Measurements from ENCODE around the gene KHSRP. TPM values are rescaled to one million over a fixed set of nuclear protein-coding genes. Genes with fewer than 3 reads are reported as not detected.
"Not testable (repeated sequence)": the region's sequence is repeated elsewhere in the genome, so short reads cannot be mapped to it uniquely, and the experiment has no call there.

Gene KHSRP
- total RNA-seq, 2 experiments from 2014 or later, result 363 to 380 TPM

DNA sequence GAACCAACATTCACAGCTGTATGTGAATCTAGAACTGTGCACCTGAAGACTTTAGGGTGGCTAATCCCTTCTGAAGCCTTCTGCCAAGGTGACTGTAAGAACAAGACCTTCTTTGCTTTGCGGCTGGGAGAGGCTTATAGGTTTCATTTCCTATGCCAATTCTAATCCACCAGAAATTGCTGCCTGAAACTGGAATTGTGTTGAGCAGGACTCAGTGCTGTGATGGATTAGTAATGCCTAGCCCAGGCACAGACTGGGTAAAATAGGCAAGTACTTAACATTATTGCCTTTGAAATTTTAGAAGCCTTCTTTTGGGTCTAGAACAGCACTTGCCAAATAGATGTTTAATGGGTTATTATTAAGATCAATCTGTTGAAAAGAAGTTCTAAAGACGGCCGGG lies 23.4 kb upstream of the KHSRP start:
- no peaks in the 10 kb centered on the region for H3K27me3 Mint-ChIP-seq
- no peak overlapping the region for H3K4me3 Mint-ChIP-seq
- intact Hi-C loops (cut with DNase I, micrococcal nuclease), result no loop called here
- ATAC-seq, result no peak
- H3K36me3 Mint-ChIP-seq (ENCODE audit: low read depth), result peaks cover 17% of the 10 kb centered on the region
- ChIA-PET CTCF (interaction anchor here (0.6 kb wide), 1 partner anchor 155 kb away, joined by 3 read pairs; no protein-coding TSS in a partner anchor), POLR2A (no interaction called here)
- H3K9me3 Mint-ChIP-seq (ENCODE audit: low read depth), result peaks cover 1% of the 10 kb centered on the region
- no peak overlapping the region for H3K27ac Mint-ChIP-seq
- DNase-seq, result no peak
- H3K4me1 Mint-ChIP-seq, result no peaks in the 10 kb centered on the region

GRCh38 chr19:6446452-6446851 lies 21.8 kb upstream of the KHSRP start:
- DNase-seq (no peak), ATAC-seq (no peak)
- Mint-ChIP-seq H3K36me3 (ENCODE audit: low read depth) (peaks cover 12% of the 10 kb centered on the region), H3K4me3 (no peak overlapping the region), H3K27me3 (no peaks in the 10 kb centered on the region), H3K9me3 (ENCODE audit: low read depth) (peaks cover 1% of the 10 kb centered on the region), H3K4me1 (no peaks in the 10 kb centered on the region), H3K27ac (no peak overlapping the region)
- POLR2A ChIA-PET, result no interaction called here
- intact Hi-C loops (cut with DNase I, micrococcal nuclease), result no loop called here
- CTCF ChIA-PET, result no interaction called here

DNA sequence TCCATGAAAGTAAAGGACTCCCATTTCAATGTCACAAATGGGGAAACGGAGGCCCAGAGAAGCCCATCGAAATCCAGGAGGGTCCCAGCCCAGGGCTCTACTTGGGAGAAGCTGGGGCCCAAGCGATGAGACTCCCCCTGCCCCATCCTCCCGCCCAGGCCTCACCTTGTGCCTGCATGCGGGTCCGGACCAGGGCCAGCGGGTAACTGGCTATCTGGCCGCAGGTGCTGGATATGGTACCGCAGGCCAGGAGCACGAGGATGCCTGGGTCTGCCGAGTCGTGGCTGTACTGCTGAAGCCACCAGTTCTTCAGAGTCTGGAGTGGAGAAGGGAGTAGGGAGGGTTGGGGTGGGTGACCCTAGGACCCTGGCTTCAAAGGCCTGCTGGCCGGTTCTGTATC lies 19.4 kb upstream of the KHSRP start:
- no peak overlapping the region for H3K4me3 Mint-ChIP-seq
- no peaks in the 10 kb centered on the region for H3K27me3 Mint-ChIP-seq
- H3K36me3 Mint-ChIP-seq (ENCODE audit: low read depth), result peaks cover 6% of the 10 kb centered on the region
- peaks cover 1% of the 10 kb centered on the region for H3K9me3 Mint-ChIP-seq (ENCODE audit: low read depth)
- DNase-seq (no peak), ATAC-seq (no peak)
- ChIA-PET CTCF (no interaction called here), POLR2A (no interaction called here)
- H3K4me1 Mint-ChIP-seq, result no peaks in the 10 kb centered on the region
- no peak overlapping the region for H3K27ac Mint-ChIP-seq
- intact Hi-C loops (cut with DNase I, micrococcal nuclease), result no loop called here

DNA sequence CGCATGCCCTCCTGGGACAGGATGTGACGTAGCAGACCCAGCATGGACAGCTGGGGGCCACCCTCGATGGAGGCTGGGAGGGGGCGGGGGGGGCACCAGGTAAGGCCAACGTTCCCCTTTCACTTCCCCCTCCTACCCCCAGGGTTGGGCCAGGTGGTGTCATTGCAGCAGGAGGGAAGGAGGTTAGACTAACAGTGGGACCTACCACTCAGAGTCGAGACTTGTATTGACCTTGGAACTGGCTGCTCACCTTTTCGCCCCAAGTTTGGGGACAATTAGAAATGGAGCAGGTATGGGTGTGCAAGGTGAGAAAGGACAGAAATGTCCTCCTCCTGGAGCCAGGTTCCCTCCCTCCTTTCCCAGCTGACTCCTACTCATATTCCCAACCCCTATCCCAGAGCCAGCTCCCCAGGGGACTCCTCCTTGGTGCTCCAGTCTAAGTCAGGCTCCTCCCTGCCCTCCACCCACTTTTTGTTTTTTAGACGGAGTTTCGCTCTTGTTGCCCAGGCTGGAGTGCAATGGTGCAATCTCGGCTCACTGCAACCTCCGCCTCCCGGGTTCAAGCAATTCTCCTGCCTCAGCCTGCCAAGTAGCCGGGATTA lies 17.6 kb upstream of the KHSRP start:
- no peak overlapping the region for H3K4me3 Mint-ChIP-seq
- intact Hi-C loops (cut with DNase I, micrococcal nuclease), result no loop called here
- H3K9me3 Mint-ChIP-seq (ENCODE audit: low read depth), result peaks cover 1% of the 10 kb centered on the region
- no peaks in the 10 kb centered on the region for H3K4me1 Mint-ChIP-seq
- CTCF ChIA-PET, result interaction anchor here (0.7 kb wide), 1 partner anchor 22 kb away, joined by 4 read pairs; no protein-coding TSS in a partner anchor
- peaks cover 6% of the 10 kb centered on the region for H3K36me3 Mint-ChIP-seq (ENCODE audit: low read depth)
- DNase-seq (no peak), ATAC-seq (no peak)
- H3K27me3 Mint-ChIP-seq, result no peaks in the 10 kb centered on the region
- POLR2A ChIA-PET, result no interaction called here
- no peak overlapping the region for H3K27ac Mint-ChIP-seq

- Mint-ChIP-seq H3K4me3 (no peak overlapping the region), H3K27me3 (no peaks in the 10 kb centered on the region), H3K36me3 (ENCODE audit: low read depth) (no peaks in the 10 kb centered on the region), H3K27ac (no peak overlapping the region), H3K4me1 (no peaks in the 10 kb centered on the region), H3K9me3 (ENCODE audit: low read depth) (no peaks in the 10 kb centered on the region)
- intact Hi-C loops (cut with DNase I, micrococcal nuclease), result no loop called here
- ChIA-PET POLR2A (no interaction called here), CTCF (no interaction called here)
- no peak for ATAC-seq
- no peak for DNase-seq
Observed at GRCh38 chr19:6440905-6441304, 16.3 kb upstream of the KHSRP start.

DNA sequence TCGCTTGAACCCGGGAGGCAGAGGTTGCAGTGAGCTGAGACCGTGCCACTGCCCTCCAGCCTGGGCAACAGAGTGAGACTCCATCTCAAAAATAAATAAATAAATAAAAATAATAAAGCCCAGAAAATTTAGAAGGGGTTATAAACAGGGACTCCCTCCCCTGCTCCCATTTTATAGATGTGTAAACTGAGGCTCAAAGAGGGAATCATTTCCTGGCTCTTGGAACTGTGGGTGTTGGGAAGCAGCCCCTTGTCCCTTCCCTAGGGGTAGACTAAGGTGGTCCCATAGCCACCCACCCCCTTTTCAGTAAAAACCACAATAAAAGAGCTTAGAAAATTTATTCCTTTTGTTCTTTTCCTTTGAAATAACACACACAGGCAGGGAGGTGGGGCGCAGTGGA lies 15.1 kb upstream of the KHSRP start:
- no peak for DNase-seq
- no peak overlapping the region for H3K27ac Mint-ChIP-seq
- no peak for ATAC-seq
- H3K27me3 Mint-ChIP-seq, result no peaks in the 10 kb centered on the region
- ChIA-PET CTCF (no interaction called here), POLR2A (no interaction called here)
- intact Hi-C loops (cut with DNase I, micrococcal nuclease), result no loop called here
- H3K36me3 Mint-ChIP-seq (ENCODE audit: low read depth), result no peaks in the 10 kb centered on the region
- H3K4me3 Mint-ChIP-seq, result no peak overlapping the region
- no peaks in the 10 kb centered on the region for H3K4me1 Mint-ChIP-seq
- H3K9me3 Mint-ChIP-seq (ENCODE audit: low read depth), result no peaks in the 10 kb centered on the region

GRCh38 chr19:6433663-6434062 lies 9.1 kb upstream of the KHSRP start, which contains the start of gene SLC25A41:
Gene SLC25A41, minus strand, starts transcription at chr19:6433763. Its CDS starts 70 bp downstream, at chr19:6433693.
- Mint-ChIP-seq H3K27me3 (no peaks in the 10 kb centered on the region), H3K9me3 (ENCODE audit: low read depth) (no peaks in the 10 kb centered on the region), H3K4me1 (no peaks in the 10 kb centered on the region), H3K27ac (no peak within 1 kb of the TSS), H3K36me3 (ENCODE audit: low read depth) (no peaks in the 10 kb centered on the region), H3K4me3 (no peak within 1 kb of the TSS)
- ChIA-PET CTCF (no interaction called here), POLR2A (no interaction called here)
- ATAC-seq (no peak), DNase-seq (no peak)
- intact Hi-C loops (cut with DNase I, micrococcal nuclease), result no loop called here

DNA sequence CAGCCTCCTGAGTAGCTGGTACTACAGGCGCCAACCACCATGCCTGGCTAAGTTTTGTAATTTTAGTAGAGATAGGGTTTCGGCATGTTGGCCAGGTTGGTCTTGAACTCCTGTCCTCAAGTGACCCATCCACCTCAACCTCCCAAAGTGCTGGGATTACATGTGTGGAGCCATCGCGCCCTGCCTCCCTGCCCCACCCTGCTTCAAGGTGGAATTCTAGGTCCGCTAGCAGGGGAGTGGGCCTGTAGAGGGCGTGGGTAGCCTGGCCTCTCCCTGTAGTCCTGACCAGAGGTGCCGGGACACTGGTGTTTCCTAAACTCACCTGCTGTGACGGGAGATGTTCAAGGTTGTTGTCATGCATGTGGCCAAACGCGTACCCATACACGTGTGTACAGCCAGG lies 8.6 kb upstream of the KHSRP start:
- intact Hi-C loops (cut with DNase I, micrococcal nuclease), result no loop called here
- Mint-ChIP-seq H3K9me3 (ENCODE audit: low read depth) (no peaks in the 10 kb centered on the region), H3K27me3 (no peaks in the 10 kb centered on the region), H3K4me1 (no peaks in the 10 kb centered on the region), H3K36me3 (ENCODE audit: low read depth) (no peaks in the 10 kb centered on the region), H3K4me3 (no peak overlapping the region), H3K27ac (no peak overlapping the region)
- no peak for ATAC-seq
- POLR2A ChIA-PET, result no interaction called here
- no peak for DNase-seq
- CTCF ChIA-PET, result interaction anchor here (0.6 kb wide), 1 partner anchor 97 kb away, joined by 3 read pairs; no protein-coding TSS in a partner anchor

DNA sequence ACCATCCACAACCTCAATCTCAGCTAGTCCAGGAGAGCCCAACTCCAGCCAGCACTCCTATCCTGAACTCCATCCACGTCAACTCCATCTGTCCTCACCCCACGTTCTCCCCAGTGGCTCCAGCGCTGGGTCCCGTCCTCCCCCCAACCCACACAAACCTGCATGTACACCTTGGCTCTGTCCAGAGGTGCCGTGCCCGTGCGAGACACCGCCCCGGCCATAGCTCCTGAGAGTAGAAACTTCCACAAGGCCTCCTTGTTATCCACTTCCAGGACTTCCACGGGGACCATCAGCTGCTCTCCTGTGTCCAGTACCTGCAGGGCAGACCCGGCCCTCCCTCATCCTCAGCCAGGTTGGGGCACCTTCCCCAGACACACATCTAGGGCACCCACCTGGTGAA lies 7.3 kb upstream of the KHSRP start:
- DNase-seq, result no peak
- no peak overlapping the region for H3K27ac Mint-ChIP-seq
- H3K27me3 Mint-ChIP-seq, result no peaks in the 10 kb centered on the region
- no peaks in the 10 kb centered on the region for H3K4me1 Mint-ChIP-seq
- no peaks in the 10 kb centered on the region for H3K9me3 Mint-ChIP-seq (ENCODE audit: low read depth)
- no peak for ATAC-seq
- H3K4me3 Mint-ChIP-seq, result no peak overlapping the region
- ChIA-PET POLR2A (interaction anchor here (0.6 kb wide), 1 partner anchor 33 kb away, joined by 3 read pairs; no protein-coding TSS in a partner anchor), CTCF (interaction anchor here (0.6 to 1.0 kb wide), 2 partner anchors 74 to 246 kb away, joined by 3 to 4 read pairs; no protein-coding TSS in a partner anchor)
- intact Hi-C loops (cut with DNase I, micrococcal nuclease), result no loop called here
- H3K36me3 Mint-ChIP-seq (ENCODE audit: low read depth), result no peaks in the 10 kb centered on the region

GRCh38 chr19:6429419-6430221 lies 5.0 kb upstream of the KHSRP start:
- peak overlapping the region; percentile 30 for H3K4me3 Mint-ChIP-seq
- POLR2A ChIA-PET, result no interaction called here
- DNase-seq (no peak), ATAC-seq (no peak)
- intact Hi-C loops (cut with DNase I, micrococcal nuclease), result no loop called here
- H3K4me1 Mint-ChIP-seq, result peaks cover 9% of the 10 kb centered on the region
- no peak overlapping the region for H3K27ac Mint-ChIP-seq
- CTCF ChIA-PET, result no interaction called here
- H3K27me3 Mint-ChIP-seq, result no peaks in the 10 kb centered on the region
- H3K36me3 Mint-ChIP-seq (ENCODE audit: low read depth), result no peaks in the 10 kb centered on the region
- peaks cover 3% of the 10 kb centered on the region for H3K9me3 Mint-ChIP-seq (ENCODE audit: low read depth)

DNA sequence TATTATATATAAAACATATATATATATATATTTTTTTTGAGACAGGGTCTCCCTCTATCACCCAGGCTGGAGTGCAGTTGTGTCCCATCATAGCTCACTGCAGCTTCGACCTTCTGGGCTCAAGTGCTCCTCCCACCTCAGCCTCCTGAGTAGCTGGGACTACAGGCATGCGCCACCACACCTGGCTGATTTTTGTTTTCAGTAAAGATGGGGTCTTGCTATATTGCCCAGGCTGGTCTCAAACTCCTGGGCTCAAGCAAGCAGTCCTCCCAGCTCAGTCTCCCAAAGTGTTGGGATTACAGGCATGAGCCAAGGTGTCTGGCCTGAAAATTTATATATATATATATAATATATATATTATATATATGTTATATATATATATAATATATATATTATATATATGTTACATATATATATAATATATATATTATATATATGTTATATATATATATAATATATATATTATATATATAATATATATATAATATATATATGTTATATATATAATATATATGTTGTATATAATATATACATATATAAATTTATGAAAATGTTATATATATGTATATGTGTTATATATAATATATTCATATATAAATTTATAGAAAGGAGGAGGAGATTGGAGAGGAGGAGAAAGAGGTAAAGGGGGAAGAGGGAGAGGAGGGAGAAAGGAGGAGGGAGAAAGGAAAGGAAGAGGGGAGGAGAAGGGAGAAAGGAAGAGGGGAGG lies 4.2 kb upstream of the KHSRP start:
- H3K4me3 Mint-ChIP-seq; POLR2A ChIA-PET; DNase-seq; H3K27ac Mint-ChIP-seq; ATAC-seq; H3K9me3 Mint-ChIP-seq (ENCODE audit: low read depth); H3K36me3 Mint-ChIP-seq (ENCODE audit: low read depth); intact Hi-C loops (cut with DNase I, micrococcal nuclease); H3K4me1 Mint-ChIP-seq; H3K27me3 Mint-ChIP-seq: not testable (repeated sequence)
- CTCF ChIA-PET, result interaction anchor here (0.6 kb wide), 1 partner anchor 25 kb away, joined by 4 read pairs; no protein-coding TSS in a partner anchor

Measured in activated CD4-positive, alpha-beta T cell treated with anti-CD3 and anti-CD28 coated beads for 36 hours (primary cell).